Endometrium (tissue), 2 donors: ENCODE data around the gene EYS.
"Not testable (repeated sequence)": the region's sequence is repeated elsewhere in the genome, so short reads cannot be mapped to it uniquely, and the experiment has no call there.

Experiments
- FAIRE-seq: peaks from 2 replicates; lab custom pipeline; 2012; peaks lifted over from hg19 to GRCh38; lab: Jason Lieb, UNC
- donor health status: control.
- donor health status: control.

Gene EYS

GRCh38 chr6:64299176-64299575 lies 1407.8 kb downstream of the EYS start:
- no peak for FAIRE-seq

GRCh38 chr6:64294034-64294433 lies 1413.0 kb downstream of the EYS start:
- FAIRE-seq: no peak

GRCh38 chr6:64293298-64293697 lies 1413.7 kb downstream of the EYS start:
- FAIRE-seq: no peak

GRCh38 chr6:64290867-64291266 lies 1416.2 kb downstream of the EYS start:
- FAIRE-seq: no peak

GRCh38 chr6:64289931-64290330 lies 1417.1 kb downstream of the EYS start:
- no peak for FAIRE-seq

- FAIRE-seq: no peak
Measured at GRCh38 chr6:64288351-64288750, 1418.7 kb downstream of the EYS start.

GRCh38 chr6:64281167-64281566 lies 1425.9 kb downstream of the EYS start:
- FAIRE-seq: no peak

GRCh38 chr6:64280569-64280968 lies 1426.5 kb downstream of the EYS start:
- peak; percentile 62 for FAIRE-seq

GRCh38 chr6:64270083-64270482 lies 1436.9 kb downstream of the EYS start:
- FAIRE-seq: no peak

GRCh38 chr6:64266351-64266821 lies 1440.6 kb downstream of the EYS start:
- FAIRE-seq: no peak

- FAIRE-seq: no peak
Measured at GRCh38 chr6:64263778-64264177, 1443.2 kb downstream of the EYS start.

- FAIRE-seq: no peak
Measured at GRCh38 chr6:64259372-64259771, 1447.7 kb downstream of the EYS start.

GRCh38 chr6:64258752-64259151 lies 1448.3 kb downstream of the EYS start:
- FAIRE-seq: no peak

- FAIRE-seq: no peak
Measured at GRCh38 chr6:64258302-64258701, 1448.7 kb downstream of the EYS start.

GRCh38 chr6:64257586-64257985 lies 1449.4 kb downstream of the EYS start:
- FAIRE-seq: no peak

GRCh38 chr6:64256483-64256882 lies 1450.5 kb downstream of the EYS start:
- FAIRE-seq: no peak

- FAIRE-seq: no peak
Measured at GRCh38 chr6:64255000-64255399, 1452.0 kb downstream of the EYS start.

- no peak for FAIRE-seq
Measured at GRCh38 chr6:64254558-64254957, 1452.5 kb downstream of the EYS start.

GRCh38 chr6:64252256-64252655 lies 1454.8 kb downstream of the EYS start:
- FAIRE-seq: no peak

GRCh38 chr6:64250126-64250525 lies 1456.9 kb downstream of the EYS start:
- no peak for FAIRE-seq

GRCh38 chr6:64249115-64249514 lies 1457.9 kb downstream of the EYS start:
- FAIRE-seq: no peak

GRCh38 chr6:64243618-64244017 lies 1463.4 kb downstream of the EYS start:
- peak; percentile 50 for FAIRE-seq

- not testable (repeated sequence) for FAIRE-seq
Measured at GRCh38 chr6:64238908-64239307, 1468.1 kb downstream of the EYS start.

GRCh38 chr6:64238071-64238470 lies 1469.0 kb downstream of the EYS start:
- no peak for FAIRE-seq

- no peak for FAIRE-seq
Measured at GRCh38 chr6:64233746-64234145, 1473.3 kb downstream of the EYS start.
